ENCODE measurements around the gene TP53RK. TPM values are rescaled to one million over a fixed set of nuclear protein-coding genes. Genes with fewer than 3 reads are reported as not detected.

The TP53RK gene
- total and polyA plus RNA-seq, 2 of the 13 experiments (the other 11 are each of a cell fraction or from before 2014, with no cell fraction given), result 12.9 to 25.5 TPM

DNA sequence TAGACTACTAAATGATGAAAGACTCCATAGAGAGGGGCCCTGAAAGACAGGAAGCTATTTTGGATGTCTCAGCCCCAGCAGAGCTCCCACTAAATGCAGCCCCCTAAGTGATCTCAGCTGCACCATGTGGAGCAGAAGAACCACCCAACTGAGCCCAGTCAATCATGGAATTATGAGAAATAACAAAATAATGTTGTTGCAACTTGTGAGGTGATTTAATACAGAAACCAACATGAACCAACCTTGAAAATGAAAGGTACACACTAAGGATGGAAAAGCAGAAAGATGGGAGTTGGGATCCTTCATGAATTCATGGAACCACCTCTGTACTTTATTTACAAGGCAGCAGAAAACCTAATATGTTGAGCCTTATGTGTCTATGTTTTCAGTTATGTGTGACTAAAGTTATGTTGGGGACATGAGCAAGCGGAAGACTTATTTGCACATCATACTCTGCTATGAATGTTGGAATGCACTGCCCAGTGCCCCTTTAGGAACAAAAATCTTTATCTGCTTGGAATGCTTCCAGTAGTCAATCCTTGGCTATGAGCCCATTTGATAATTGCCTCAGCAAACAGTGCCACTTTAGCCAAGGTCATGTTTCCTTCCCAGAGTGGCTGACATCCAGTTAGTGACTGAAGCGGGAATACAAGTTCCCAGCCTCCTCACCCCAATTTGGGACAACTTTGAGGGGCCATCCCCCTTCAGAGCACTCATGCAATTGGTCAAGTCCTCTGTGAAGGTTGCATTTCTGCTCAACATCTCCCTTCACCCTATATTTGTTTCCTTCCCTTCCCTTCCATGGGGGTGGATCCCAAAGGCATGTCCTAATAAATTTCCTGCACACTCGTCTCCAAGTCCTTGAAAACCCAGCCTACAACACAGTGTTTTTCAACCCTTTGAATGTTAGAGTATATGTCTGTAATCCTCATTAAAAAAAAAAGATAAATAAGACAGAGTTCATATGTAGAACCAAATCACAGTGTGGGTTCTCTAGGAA is 18.4 kb downstream of the TP53RK start (continued):
- TF ChIP-seq ZNF292 (CRISPR knock-in tag; IDR thresholded peaks at IDR 0.05; ENCODE audit: borderline replicate concordance, low read depth) (peak; percentile 86; the same call in 1 of the 2 replicates), RARA (CRISPR knock-in tag; IDR thresholded peaks at IDR 0.05) (peak; percentile 97), ZNF256 (CRISPR knock-in tag; conservative IDR thresholded peaks at IDR 0.05) (0 out of 2 replicates have a peak, but pooled peaks have one; percentile 11), SNRNP70 (IDR thresholded peaks at IDR 0.05; ENCODE audit: low read depth, low read length) (no peak), ZNF232 (CRISPR knock-in tag; IDR thresholded peaks at IDR 0.05; ENCODE audit: borderline replicate concordance) (0 out of 2 replicates have a peak, but pooled peaks have one; percentile 22), ZNF652 (CRISPR knock-in tag; IDR thresholded peaks at IDR 0.05; ENCODE audit: borderline replicate concordance, low read depth) (peak; percentile 70), ZMYM2 (CRISPR knock-in tag; IDR thresholded peaks at IDR 0.05) (peak; percentile 95), FOXP1 (IDR thresholded peaks at IDR 0.05) (0 out of 2 replicates have a peak, but pooled peaks have one; percentile 43), FOXP1 (CRISPR knock-in tag; IDR thresholded peaks at IDR 0.05) (peak; percentile 89), ZSCAN21 (CRISPR knock-in tag; IDR thresholded peaks at IDR 0.05; ENCODE audit: borderline replicate concordance) (peak; percentile 25; the same call in 1 of the 2 replicates)
- TF ChIP-seq, protein P1, sequence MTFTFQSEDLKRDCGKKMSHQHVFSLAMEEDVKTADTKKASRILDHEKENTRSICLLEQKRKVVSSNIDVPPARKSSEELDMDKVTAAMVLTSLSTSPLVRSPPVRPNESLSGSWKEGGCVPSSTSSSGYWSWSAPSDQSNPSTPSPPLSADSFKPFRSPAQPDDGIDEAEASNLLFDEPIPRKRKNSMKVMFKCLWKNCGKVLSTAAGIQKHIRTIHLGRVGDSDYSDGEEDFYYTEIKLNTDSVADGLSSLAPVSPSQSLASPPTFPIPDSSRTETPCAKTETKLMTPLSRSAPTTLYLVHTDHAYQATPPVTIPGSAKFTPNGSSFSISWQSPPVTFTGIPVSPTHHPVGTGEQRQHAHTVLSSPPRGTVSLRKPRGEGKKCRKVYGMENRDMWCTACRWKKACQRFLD (CRISPR knock-in tag; IDR thresholded peaks at IDR 0.05; ENCODE audit: borderline replicate concordance), result no peak
- TF ChIP-seq, protein P2, sequence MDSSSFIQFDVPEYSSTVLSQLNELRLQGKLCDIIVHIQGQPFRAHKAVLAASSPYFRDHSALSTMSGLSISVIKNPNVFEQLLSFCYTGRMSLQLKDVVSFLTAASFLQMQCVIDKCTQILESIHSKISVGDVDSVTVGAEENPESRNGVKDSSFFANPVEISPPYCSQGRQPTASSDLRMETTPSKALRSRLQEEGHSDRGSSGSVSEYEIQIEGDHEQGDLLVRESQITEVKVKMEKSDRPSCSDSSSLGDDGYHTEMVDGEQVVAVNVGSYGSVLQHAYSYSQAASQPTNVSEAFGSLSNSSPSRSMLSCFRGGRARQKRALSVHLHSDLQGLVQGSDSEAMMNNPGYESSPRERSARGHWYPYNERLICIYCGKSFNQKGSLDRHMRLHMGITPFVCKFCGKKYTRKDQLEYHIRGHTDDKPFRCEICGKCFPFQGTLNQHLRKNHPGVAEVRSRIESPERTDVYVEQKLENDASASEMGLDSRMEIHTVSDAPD (CRISPR knock-in tag; IDR thresholded peaks at IDR 0.05), result no peak; the same call in 1 of the 2 replicates
- TF ChIP-seq, protein P3, sequence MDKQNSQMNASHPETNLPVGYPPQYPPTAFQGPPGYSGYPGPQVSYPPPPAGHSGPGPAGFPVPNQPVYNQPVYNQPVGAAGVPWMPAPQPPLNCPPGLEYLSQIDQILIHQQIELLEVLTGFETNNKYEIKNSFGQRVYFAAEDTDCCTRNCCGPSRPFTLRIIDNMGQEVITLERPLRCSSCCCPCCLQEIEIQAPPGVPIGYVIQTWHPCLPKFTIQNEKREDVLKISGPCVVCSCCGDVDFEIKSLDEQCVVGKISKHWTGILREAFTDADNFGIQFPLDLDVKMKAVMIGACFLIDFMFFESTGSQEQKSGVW (CRISPR knock-in tag; IDR thresholded peaks at IDR 0.05; ENCODE audit: borderline replicate concordance), result no peak
- TF ChIP-seq, protein P4, sequence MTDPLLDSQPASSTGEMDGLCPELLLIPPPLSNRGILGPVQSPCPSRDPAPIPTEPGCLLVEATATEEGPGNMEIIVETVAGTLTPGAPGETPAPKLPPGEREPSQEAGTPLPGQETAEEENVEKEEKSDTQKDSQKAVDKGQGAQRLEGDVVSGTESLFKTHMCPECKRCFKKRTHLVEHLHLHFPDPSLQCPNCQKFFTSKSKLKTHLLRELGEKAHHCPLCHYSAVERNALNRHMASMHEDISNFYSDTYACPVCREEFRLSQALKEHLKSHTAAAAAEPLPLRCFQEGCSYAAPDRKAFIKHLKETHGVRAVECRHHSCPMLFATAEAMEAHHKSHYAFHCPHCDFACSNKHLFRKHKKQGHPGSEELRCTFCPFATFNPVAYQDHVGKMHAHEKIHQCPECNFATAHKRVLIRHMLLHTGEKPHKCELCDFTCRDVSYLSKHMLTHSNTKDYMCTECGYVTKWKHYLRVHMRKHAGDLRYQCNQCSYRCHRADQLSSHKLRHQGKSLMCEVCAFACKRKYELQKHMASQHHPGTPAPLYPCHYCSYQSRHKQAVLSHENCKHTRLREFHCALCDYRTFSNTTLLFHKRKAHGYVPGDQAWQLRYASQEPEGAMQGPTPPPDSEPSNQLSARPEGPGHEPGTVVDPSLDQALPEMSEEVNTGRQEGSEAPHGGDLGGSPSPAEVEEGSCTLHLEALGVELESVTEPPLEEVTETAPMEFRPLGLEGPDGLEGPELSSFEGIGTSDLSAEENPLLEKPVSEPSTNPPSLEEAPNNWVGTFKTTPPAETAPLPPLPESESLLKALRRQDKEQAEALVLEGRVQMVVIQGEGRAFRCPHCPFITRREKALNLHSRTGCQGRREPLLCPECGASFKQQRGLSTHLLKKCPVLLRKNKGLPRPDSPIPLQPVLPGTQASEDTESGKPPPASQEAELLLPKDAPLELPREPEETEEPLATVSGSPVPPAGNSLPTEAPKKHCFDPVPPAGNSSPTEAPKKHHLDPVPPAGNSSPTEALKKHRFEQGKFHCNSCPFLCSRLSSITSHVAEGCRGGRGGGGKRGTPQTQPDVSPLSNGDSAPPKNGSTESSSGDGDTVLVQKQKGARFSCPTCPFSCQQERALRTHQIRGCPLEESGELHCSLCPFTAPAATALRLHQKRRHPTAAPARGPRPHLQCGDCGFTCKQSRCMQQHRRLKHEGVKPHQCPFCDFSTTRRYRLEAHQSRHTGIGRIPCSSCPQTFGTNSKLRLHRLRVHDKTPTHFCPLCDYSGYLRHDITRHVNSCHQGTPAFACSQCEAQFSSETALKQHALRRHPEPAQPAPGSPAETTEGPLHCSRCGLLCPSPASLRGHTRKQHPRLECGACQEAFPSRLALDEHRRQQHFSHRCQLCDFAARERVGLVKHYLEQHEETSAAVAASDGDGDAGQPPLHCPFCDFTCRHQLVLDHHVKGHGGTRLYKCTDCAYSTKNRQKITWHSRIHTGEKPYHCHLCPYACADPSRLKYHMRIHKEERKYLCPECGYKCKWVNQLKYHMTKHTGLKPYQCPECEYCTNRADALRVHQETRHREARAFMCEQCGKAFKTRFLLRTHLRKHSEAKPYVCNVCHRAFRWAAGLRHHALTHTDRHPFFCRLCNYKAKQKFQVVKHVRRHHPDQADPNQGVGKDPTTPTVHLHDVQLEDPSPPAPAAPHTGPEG (CRISPR knock-in tag; IDR thresholded peaks at IDR 0.05), result peak; percentile 12
- TF ChIP-seq, protein P5, sequence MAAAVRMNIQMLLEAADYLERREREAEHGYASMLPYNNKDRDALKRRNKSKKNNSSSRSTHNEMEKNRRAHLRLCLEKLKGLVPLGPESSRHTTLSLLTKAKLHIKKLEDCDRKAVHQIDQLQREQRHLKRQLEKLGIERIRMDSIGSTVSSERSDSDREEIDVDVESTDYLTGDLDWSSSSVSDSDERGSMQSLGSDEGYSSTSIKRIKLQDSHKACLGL (CRISPR knock-in tag; IDR thresholded peaks at IDR 0.05), result no peak
- TF ChIP-seq, protein P6, sequence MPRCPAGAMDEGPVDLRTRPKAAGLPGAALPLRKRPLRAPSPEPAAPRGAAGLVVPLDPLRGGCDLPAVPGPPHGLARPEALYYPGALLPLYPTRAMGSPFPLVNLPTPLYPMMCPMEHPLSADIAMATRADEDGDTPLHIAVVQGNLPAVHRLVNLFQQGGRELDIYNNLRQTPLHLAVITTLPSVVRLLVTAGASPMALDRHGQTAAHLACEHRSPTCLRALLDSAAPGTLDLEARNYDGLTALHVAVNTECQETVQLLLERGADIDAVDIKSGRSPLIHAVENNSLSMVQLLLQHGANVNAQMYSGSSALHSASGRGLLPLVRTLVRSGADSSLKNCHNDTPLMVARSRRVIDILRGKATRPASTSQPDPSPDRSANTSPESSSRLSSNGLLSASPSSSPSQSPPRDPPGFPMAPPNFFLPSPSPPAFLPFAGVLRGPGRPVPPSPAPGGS (CRISPR knock-in tag; IDR thresholded peaks at IDR 0.05), result peak; percentile 77

Measured in HepG2 (cell line).